GM18909 (cell line): Measurements from ENCODE around the gene GALNT11.
"Not testable (repeated sequence)": the region's sequence is repeated elsewhere in the genome, so short reads cannot be mapped to it uniquely, and the experiment has no call there.

Experiments
- ATAC-seq: cut with Tn5 transposase; IDR thresholded peaks from one replicate; pipeline ENCODE4 v1.9.1; 2021; ENCODE audit warnings: mild to moderate bottlenecking; ENCODE audit not compliant: unreplicated experiment, poor library complexity

Gene GALNT11

DNA sequence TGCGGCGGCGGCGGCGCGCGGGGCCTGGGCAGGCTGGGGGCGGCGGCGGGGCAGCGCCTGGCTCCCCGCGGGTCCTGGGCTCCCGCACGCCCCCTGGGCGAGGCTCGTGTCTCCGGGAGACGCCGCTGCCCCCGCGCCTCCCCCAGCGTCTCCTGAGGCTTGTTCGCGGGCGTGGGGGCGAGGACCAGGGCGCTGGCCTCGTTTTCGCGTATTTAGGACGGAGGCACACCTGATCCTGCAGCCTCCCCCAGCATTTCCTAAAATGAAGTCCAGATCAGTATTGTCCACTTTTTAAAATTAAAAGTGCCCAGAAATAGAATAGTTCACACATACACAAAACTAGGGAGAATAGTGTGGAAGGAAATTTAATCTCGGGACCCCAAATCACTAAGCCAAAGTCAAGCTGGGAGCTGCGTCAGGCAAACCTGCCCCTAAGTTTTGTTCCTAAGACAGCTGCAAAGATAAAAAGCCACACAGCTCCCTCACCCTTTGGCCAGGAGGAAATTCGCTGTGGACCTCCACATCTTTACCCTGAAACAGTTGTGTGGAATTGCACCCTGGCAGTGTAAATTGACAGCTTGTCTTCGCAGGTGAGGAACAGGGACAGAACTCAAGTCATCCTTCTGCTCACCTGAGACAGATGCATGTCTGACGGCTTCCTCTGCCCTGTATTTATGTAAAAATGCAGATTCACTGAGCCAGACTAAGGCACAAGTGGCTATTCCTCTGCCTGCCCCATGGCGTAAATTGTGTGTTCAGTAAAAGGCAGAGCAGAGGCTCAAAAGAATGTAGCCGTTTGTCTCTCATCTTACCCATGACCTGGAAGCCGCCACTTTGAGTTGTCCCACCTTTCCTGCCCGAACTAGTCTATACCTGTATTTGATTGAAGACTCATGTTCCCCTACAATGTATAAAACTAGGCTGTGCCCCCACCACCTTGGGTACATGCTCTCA is 740 bp downstream of the GALNT11 start:
- ATAC-seq = no peak

GRCh38 chr7:152027491-152028365 is 2.3 kb downstream of the GALNT11 start:
- ATAC-seq = not testable (repeated sequence)

- not testable (repeated sequence) for ATAC-seq
Observed at GRCh38 chr7:152030059-152030458, 4.6 kb downstream of the GALNT11 start.

GRCh38 chr7:152030639-152031038 is 5.2 kb downstream of the GALNT11 start:
- not testable (repeated sequence) for ATAC-seq

DNA sequence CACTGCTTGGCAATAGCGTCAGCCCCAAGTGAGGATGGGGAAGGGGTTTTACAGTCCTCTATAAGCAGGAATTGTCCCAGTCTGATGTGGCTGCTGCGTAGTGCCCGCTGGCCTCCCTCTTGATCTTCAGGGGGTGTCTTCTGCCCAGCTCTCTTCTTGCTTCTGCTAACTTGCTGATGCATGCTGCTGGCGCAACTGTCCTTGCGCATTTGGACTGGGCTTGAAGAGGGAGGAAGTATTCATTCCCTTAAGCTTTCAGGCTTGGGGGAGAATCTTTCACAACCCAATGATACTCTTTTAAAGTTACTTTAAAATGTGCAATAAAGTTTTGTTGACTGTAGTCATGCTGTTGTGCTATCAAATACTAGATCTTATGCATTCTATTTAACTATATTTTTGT is 10.3 kb downstream of the GALNT11 start:
- ATAC-seq = no peak

GRCh38 chr7:152038410-152038809 is 12.9 kb downstream of the GALNT11 start:
- ATAC-seq = not testable (repeated sequence)

GRCh38 chr7:152043086-152043485 is 17.6 kb downstream of the GALNT11 start:
- not testable (repeated sequence) for ATAC-seq

GRCh38 chr7:152044909-152045308 is 19.4 kb downstream of the GALNT11 start:
- ATAC-seq = not testable (repeated sequence)

DNA sequence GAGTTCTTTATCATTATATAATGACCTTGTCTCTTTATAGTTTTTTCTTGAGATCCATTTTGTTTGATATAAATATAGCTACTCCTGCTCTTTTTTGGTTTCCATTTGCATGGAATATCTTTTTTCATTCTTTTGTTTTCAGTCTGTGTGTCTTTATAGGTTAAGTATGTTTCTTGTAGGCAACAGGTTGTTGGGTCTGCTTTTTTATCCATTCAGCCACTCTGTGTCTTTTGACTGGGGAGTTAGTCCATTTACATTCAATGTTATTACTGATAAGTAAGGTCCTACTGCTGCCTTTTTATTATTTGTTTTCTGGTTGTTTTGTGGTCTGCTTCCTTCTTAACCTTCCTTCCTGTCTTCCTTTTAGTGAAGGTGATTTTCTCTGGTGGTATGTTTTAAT is 21.1 kb downstream of the GALNT11 start:
- no peak for ATAC-seq

GRCh38 chr7:152048051-152048450 is 22.6 kb downstream of the GALNT11 start:
- no peak for ATAC-seq

GRCh38 chr7:152050547-152050971 is 25.1 kb downstream of the GALNT11 start:
- ATAC-seq = no peak

- ATAC-seq = no peak
Observed at GRCh38 chr7:152051968-152052367, 26.5 kb downstream of the GALNT11 start.

DNA sequence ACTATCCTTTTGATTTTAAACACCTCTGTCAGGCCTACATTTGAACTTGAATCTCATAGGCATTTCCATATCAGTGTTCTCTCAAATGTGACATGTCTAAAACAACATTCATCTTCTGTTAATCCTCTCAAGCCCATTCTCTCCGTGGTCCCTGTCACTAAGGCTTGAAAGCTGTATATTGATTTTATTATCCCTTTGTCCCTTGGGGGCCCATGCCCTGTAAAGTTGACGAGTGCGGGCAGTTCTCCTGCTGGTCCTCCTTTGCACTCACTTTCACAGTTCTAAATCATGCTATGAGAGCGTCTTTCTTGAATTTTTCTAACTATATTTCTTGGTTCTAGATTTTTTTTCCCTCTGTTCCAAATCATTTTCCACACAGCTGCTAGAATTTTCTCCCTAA is 27.3 kb downstream of the GALNT11 start:
- no peak for ATAC-seq

DNA sequence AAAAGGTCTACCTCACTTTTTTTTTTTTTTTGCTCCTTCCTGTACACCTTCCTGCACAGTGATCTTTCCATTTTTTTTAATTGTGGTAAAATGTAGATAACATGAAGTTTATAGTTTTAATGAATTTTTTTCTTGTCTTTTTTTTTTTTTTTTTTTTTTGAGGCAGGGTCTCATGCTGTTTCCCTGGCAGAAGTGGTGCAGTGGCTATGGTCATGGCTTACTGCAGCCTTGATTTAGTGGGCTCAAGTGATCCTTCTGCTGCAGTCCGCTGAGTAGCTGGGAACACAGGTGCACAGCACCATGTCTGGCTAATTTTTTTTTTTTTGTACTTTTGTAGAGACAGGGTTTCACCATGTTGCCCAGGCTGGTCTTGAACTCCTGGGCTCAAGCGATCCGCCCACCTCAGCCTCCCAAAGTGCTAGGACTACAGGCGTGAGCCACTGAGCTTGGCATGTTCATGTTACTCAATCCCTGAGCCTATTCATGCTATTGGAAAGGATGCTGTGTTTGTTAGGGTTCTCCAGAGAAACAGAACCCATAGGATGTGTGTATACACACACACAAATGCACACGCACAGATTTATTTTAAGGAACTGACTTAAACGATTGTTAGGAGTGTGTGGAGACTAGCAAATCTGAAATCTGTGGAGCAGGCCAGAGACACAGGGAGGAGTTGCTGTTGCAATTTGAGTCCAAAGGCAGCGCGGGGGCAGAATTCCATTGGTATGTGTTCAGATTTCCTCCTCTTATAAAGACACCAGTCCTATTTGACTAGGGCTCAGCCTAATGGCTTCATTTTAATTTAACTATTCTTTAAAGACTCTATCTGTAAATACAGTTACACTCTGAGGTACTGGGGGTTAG is 29.1 kb downstream of the GALNT11 start:
- no peak for ATAC-seq

GRCh38 chr7:152056621-152057274 is 31.3 kb downstream of the GALNT11 start:
- no peak for ATAC-seq

GRCh38 chr7:152059311-152059710 is 33.8 kb downstream of the GALNT11 start:
- ATAC-seq = no peak

GRCh38 chr7:152061086-152061485 is 35.6 kb downstream of the GALNT11 start:
- not testable (repeated sequence) for ATAC-seq

DNA sequence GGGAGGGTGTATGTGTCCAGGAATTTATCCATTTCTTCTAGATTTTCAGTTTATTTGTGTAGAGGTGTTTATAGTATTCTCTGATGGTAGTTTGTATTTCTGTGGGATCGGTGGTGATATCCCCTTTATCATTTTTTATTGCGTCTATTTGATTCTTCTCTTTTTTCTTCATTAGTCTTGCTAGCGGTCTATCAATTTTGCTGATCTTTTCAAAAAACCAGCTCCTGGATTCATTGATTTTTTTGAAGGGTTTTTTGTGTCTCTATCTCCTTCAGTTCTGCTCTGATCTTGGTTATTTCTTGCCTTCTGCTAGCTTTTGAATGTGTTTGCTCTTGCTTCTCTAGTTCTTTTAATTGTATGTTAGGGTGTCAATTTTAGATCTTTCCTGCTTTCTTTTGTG is 37.7 kb downstream of the GALNT11 start:
- ATAC-seq = not testable (repeated sequence)

GRCh38 chr7:152063821-152064220 is 38.3 kb downstream of the GALNT11 start:
- not testable (repeated sequence) for ATAC-seq
